GM19463 (cell line): ENCODE results near the gene GNB1.

Experiments used
- ATAC-seq: cut with Tn5 transposase; IDR thresholded peaks from one replicate; pipeline ENCODE4 v1.9.1; 2021; ENCODE audit warnings: mild to moderate bottlenecking, moderate library complexity; ENCODE audit not compliant: unreplicated experiment

Gene GNB1

GRCh38 chr1:1768249-1768992, 122.5 kb downstream of the GNB1 start:
- ATAC-seq, result no peak

- ATAC-seq, result no peak
Observed at GRCh38 chr1:1764876-1765470, 125.9 kb downstream of the GNB1 start.

- ATAC-seq, result no peak
Observed at GRCh38 chr1:1763657-1764621, 126.9 kb downstream of the GNB1 start.

- no peak for ATAC-seq
Observed at GRCh38 chr1:1761504-1762376, 129.1 kb downstream of the GNB1 start.

- ATAC-seq, result no peak
Observed at GRCh38 chr1:1760715-1761114, 130.2 kb downstream of the GNB1 start.

GRCh38 chr1:1760345-1760650, 130.6 kb downstream of the GNB1 start:
- ATAC-seq, result no peak

GRCh38 chr1:1759456-1760344, 131.2 kb downstream of the GNB1 start:
- ATAC-seq, result no peak

- no peak for ATAC-seq
Observed at GRCh38 chr1:1758692-1759455, 132.0 kb downstream of the GNB1 start.

GRCh38 chr1:1758059-1758621, 132.7 kb downstream of the GNB1 start:
- ATAC-seq, result no peak

- ATAC-seq, result no peak
Observed at GRCh38 chr1:1757422-1758058, 133.3 kb downstream of the GNB1 start.

GRCh38 chr1:1756661-1757421, 134.0 kb downstream of the GNB1 start:
- ATAC-seq, result no peak

- ATAC-seq, result no peak
Observed at GRCh38 chr1:1755852-1756251, 135.0 kb downstream of the GNB1 start.

- ATAC-seq, result no peak
Observed at GRCh38 chr1:1755426-1755825, 135.5 kb downstream of the GNB1 start.

- no peak for ATAC-seq
Observed at GRCh38 chr1:1754051-1754815, 136.7 kb downstream of the GNB1 start.

GRCh38 chr1:1753607-1754005, 137.3 kb downstream of the GNB1 start:
- no peak for ATAC-seq

GRCh38 chr1:1752636-1753606, 138.0 kb downstream of the GNB1 start:
- no peak for ATAC-seq
